HEK293 (cell line): ENCODE results near the gene BRD3OS.
A peak's percentile ranks its signal among the peaks of the same experiment; 100 is the strongest.

ENCODE experiments used
- BCL11A ChIP-seq: fragments of 450-650 bp; formaldehyde crosslinking; IDR thresholded peaks from 2 replicates; pipeline ENCODE4 v1.5.1; 2016; ENCODE audit warnings: low read depth, missing biosample characterization, missing genetic modification characterization
- GLIS1 ChIP-seq: fragments of 450-650 bp; formaldehyde crosslinking; IDR thresholded peaks from 2 replicates; pipeline ENCODE4 v1.5.1; 2016; ENCODE audit warnings: missing biosample characterization, missing genetic modification characterization
- GLIS2 ChIP-seq: fragments of 450-650 bp; formaldehyde crosslinking; IDR thresholded peaks from 2 replicates; pipeline ENCODE4 v1.5.1; 2016; ENCODE audit warnings: missing biosample characterization, missing genetic modification characterization
- MYNN ChIP-seq: fragments of 450-650 bp; formaldehyde crosslinking; IDR thresholded peaks from 2 replicates; pipeline ENCODE4 v1.5.1; 2016; ENCODE audit warnings: missing biosample characterization, missing genetic modification characterization, borderline replicate concordance
- OVOL3 ChIP-seq: fragments of 450-650 bp; formaldehyde crosslinking; IDR thresholded peaks from 2 replicates; pipeline ENCODE4 v1.5.1; 2016; ENCODE audit warnings: missing biosample characterization, missing genetic modification characterization
- SCRT2 ChIP-seq: fragments of 450-650 bp; formaldehyde crosslinking; IDR thresholded peaks from 2 replicates; pipeline ENCODE4 v1.5.1; 2016; ENCODE audit warnings: missing biosample characterization, missing genetic modification characterization
- ZBTB17 ChIP-seq: fragments of 450-650 bp; formaldehyde crosslinking; IDR thresholded peaks from 2 replicates; pipeline ENCODE4 v1.5.1; 2016; ENCODE audit warnings: missing biosample characterization, missing genetic modification characterization
- ZBTB7A ChIP-seq: fragments of 450-650 bp; formaldehyde crosslinking; IDR thresholded peaks from 2 replicates; pipeline ENCODE4 v1.5.1; 2016; ENCODE audit warnings: low read depth, missing biosample characterization, missing genetic modification characterization
- ZBTB8A ChIP-seq: fragments of 450-650 bp; formaldehyde crosslinking; IDR thresholded peaks from 2 replicates; pipeline ENCODE4 v1.5.1; 2016; ENCODE audit warnings: missing biosample characterization, missing genetic modification characterization
- ZFP69B ChIP-seq: fragments of 450-650 bp; formaldehyde crosslinking; IDR thresholded peaks from 2 replicates; pipeline ENCODE4 v1.5.1; 2016; ENCODE audit warnings: missing biosample characterization, missing genetic modification characterization
- ZIC2 ChIP-seq: fragments of 450-650 bp; formaldehyde crosslinking; IDR thresholded peaks from 2 replicates; pipeline ENCODE4 v1.5.1; 2016; ENCODE audit warnings: missing biosample characterization, missing genetic modification characterization
- ZNF112 ChIP-seq: fragments of 450-650 bp; formaldehyde crosslinking; IDR thresholded peaks from 2 replicates; pipeline ENCODE4 v1.5.0; 2017; ENCODE audit warnings: missing biosample characterization, missing genetic modification characterization
- ZNF169 ChIP-seq: fragments of 450-650 bp; formaldehyde crosslinking; IDR thresholded peaks from 2 replicates; pipeline ENCODE4 v1.5.1; 2016; ENCODE audit warnings: missing biosample characterization, missing genetic modification characterization
- ZNF175 ChIP-seq: fragments of 450-650 bp; formaldehyde crosslinking; IDR thresholded peaks from 2 replicates; pipeline ENCODE4 v1.5.1; 2016; ENCODE audit warnings: missing biosample characterization, missing genetic modification characterization
- ZNF302 ChIP-seq: fragments of 450-650 bp; formaldehyde crosslinking; IDR thresholded peaks from 2 replicates; pipeline ENCODE4 v1.5.1; 2016; ENCODE audit warnings: missing biosample characterization, missing genetic modification characterization, low read depth
- ZNF311 ChIP-seq: fragments of 450-650 bp; formaldehyde crosslinking; IDR thresholded peaks from 2 replicates; pipeline ENCODE4 v1.5.1; 2017; ENCODE audit warnings: missing biosample characterization, missing genetic modification characterization, borderline replicate concordance
- ZNF324 ChIP-seq: fragments of 450-650 bp; formaldehyde crosslinking; IDR thresholded peaks from 2 replicates; pipeline ENCODE4 v1.5.1; 2016; ENCODE audit warnings: missing biosample characterization, missing genetic modification characterization
- ZNF433 ChIP-seq: fragments of 450-650 bp; formaldehyde crosslinking; IDR thresholded peaks from 2 replicates; pipeline ENCODE4 v1.5.1; 2016; ENCODE audit warnings: missing biosample characterization, missing genetic modification characterization, low read depth
- ZNF596 ChIP-seq: fragments of 450-650 bp; IDR thresholded peaks from 2 replicates; pipeline ENCODE4 v1.5.0; 2018; ENCODE audit warnings: missing biosample characterization, mild to moderate bottlenecking, missing genetic modification characterization, moderate library complexity
- ZNF600 ChIP-seq: fragments of 450-650 bp; formaldehyde crosslinking; IDR thresholded peaks from 2 replicates; pipeline ENCODE4 v1.5.1; 2016; ENCODE audit warnings: missing biosample characterization, missing genetic modification characterization
- ZNF623 ChIP-seq: fragments of 450-650 bp; formaldehyde crosslinking; IDR thresholded peaks from 2 replicates; pipeline ENCODE4 v1.5.1; 2016; ENCODE audit warnings: missing biosample characterization, missing genetic modification characterization
- ZSCAN16 ChIP-seq: fragments of 450-650 bp; formaldehyde crosslinking; IDR thresholded peaks from 2 replicates; pipeline ENCODE4 v1.5.1; 2016; ENCODE audit warnings: missing biosample characterization, missing genetic modification characterization
- ZSCAN30 ChIP-seq: fragments of 450-650 bp; IDR thresholded peaks from 2 replicates; pipeline ENCODE4 v1.5.1; 2018; ENCODE audit warnings: missing biosample characterization, mild to moderate bottlenecking, missing genetic modification characterization, moderate library complexity
- TF ChIP-seq, protein P1 (sequence below): fragments of 450-650 bp; formaldehyde crosslinking; IDR thresholded peaks from 2 replicates; pipeline ENCODE4 v1.5.1; 2016; ENCODE audit warnings: missing biosample characterization, missing genetic modification characterization
- TF ChIP-seq, protein P2 (sequence below): fragments of 450-650 bp; formaldehyde crosslinking; IDR thresholded peaks from 2 replicates; pipeline ENCODE4 v1.5.1; 2016; ENCODE audit warnings: missing biosample characterization, missing genetic modification characterization
- TF ChIP-seq, protein P3 (sequence below): fragments of 450-650 bp; formaldehyde crosslinking; IDR thresholded peaks from 2 replicates; pipeline ENCODE4 v1.5.1; 2016; ENCODE audit warnings: missing biosample characterization, missing genetic modification characterization
- TF ChIP-seq, protein P4 (sequence below): sonication (generic); formaldehyde crosslinking; IDR thresholded peaks from 2 replicates; pipeline ENCODE4 v1.8.1; 2022; ENCODE audit warnings: mild to moderate bottlenecking, moderate library complexity, missing genetic modification reagents
- TF ChIP-seq, protein P5 (sequence below): fragments of 450-650 bp; formaldehyde crosslinking; IDR thresholded peaks from 2 replicates; pipeline ENCODE4 v1.5.1; 2016; ENCODE audit warnings: missing biosample characterization, missing genetic modification characterization
- TF ChIP-seq, protein P6 (sequence below): fragments of 450-650 bp; formaldehyde crosslinking; IDR thresholded peaks from 2 replicates; pipeline ENCODE4 v1.5.1; 2016; ENCODE audit warnings: missing biosample characterization, missing genetic modification characterization

The BRD3OS gene

DNA sequence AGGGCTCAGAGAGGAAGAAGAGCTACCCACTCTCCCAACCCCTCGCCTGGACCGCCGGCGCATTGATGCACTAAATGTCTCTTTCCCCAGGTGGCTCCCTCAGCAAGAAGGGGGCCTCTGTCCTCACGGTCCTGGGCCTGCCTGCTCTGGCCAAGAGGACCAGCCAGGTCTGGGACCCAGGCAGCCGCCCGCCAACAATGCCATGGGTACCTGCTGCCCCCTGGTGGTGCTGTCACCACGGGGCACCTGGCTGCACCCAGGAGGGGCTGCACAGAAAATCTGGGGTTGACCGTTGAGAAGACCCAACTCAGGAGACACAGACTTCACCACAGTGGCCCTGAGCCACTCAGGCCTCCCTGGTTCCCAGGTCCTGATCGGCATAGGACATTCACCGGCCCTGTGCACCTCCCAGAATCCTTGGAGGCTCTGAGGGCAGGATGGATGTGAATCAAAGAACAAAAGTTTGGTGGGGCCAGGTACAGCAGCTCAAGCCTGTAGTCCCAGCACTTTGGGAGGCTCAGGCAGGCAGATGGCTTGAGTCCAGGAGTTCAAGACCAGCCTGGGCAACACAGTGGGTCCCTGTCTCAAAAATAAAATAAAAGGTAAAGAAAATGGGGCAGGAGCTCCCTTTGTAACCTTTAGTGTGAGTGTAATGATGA is 30.8 kb upstream of the BRD3OS start (continued):
- TF ChIP-seq ZNF302 (tag by site-specific recombination) (no peak), ZSCAN16 (no peak), ZNF433 (tag by site-specific recombination) (no peak), ZNF169 (no peak), ZNF175 (tag by site-specific recombination) (no peak), MYNN (no peak), ZNF324 (tag by site-specific recombination) (no peak), ZNF596 (tag by site-specific recombination) (no peak), ZNF112 (tag by site-specific recombination) (no peak), BCL11A (tag by site-specific recombination) (0 out of 2 replicates have a peak, but pooled peaks have one; percentile 19), ZFP69B (tag by site-specific recombination) (peak; percentile 50; the same call in 1 of the 2 replicates), ZNF623 (no peak), GLIS1 (tag by site-specific recombination) (peak; percentile 20; the same call in 1 of the 2 replicates), SCRT2 (tag by site-specific recombination) (no peak), ZSCAN30 (tag by site-specific recombination) (0 out of 2 replicates have a peak, but pooled peaks have one; percentile 73), GLIS2 (tag by site-specific recombination) (peak; percentile 15; the same call in 1 of the 2 replicates), OVOL3 (tag by site-specific recombination) (no peak), ZNF600 (no peak), ZIC2 (tag by site-specific recombination) (peak; percentile 25), ZBTB7A (tag by site-specific recombination) (0 out of 2 replicates have a peak, but pooled peaks have one; percentile 49), ZNF311 (tag by site-specific recombination) (no peak), ZBTB17 (tag by site-specific recombination) (peak; percentile 46), ZBTB8A (tag by site-specific recombination) (peak; percentile 36; the same call in 1 of the 2 replicates)
- TF ChIP-seq, protein P1, sequence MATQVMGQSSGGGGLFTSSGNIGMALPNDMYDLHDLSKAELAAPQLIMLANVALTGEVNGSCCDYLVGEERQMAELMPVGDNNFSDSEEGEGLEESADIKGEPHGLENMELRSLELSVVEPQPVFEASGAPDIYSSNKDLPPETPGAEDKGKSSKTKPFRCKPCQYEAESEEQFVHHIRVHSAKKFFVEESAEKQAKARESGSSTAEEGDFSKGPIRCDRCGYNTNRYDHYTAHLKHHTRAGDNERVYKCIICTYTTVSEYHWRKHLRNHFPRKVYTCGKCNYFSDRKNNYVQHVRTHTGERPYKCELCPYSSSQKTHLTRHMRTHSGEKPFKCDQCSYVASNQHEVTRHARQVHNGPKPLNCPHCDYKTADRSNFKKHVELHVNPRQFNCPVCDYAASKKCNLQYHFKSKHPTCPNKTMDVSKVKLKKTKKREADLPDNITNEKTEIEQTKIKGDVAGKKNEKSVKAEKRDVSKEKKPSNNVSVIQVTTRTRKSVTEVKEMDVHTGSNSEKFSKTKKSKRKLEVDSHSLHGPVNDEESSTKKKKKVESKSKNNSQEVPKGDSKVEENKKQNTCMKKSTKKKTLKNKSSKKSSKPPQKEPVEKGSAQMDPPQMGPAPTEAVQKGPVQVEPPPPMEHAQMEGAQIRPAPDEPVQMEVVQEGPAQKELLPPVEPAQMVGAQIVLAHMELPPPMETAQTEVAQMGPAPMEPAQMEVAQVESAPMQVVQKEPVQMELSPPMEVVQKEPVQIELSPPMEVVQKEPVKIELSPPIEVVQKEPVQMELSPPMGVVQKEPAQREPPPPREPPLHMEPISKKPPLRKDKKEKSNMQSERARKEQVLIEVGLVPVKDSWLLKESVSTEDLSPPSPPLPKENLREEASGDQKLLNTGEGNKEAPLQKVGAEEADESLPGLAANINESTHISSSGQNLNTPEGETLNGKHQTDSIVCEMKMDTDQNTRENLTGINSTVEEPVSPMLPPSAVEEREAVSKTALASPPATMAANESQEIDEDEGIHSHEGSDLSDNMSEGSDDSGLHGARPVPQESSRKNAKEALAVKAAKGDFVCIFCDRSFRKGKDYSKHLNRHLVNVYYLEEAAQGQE (tag by site-specific recombination) = no peak
- TF ChIP-seq, protein P2, sequence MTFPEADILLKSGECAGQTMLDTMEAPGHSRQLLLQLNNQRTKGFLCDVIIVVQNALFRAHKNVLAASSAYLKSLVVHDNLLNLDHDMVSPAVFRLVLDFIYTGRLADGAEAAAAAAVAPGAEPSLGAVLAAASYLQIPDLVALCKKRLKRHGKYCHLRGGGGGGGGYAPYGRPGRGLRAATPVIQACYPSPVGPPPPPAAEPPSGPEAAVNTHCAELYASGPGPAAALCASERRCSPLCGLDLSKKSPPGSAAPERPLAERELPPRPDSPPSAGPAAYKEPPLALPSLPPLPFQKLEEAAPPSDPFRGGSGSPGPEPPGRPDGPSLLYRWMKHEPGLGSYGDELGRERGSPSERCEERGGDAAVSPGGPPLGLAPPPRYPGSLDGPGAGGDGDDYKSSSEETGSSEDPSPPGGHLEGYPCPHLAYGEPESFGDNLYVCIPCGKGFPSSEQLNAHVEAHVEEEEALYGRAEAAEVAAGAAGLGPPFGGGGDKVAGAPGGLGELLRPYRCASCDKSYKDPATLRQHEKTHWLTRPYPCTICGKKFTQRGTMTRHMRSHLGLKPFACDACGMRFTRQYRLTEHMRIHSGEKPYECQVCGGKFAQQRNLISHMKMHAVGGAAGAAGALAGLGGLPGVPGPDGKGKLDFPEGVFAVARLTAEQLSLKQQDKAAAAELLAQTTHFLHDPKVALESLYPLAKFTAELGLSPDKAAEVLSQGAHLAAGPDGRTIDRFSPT (tag by site-specific recombination) = no peak
- TF ChIP-seq, protein P3, sequence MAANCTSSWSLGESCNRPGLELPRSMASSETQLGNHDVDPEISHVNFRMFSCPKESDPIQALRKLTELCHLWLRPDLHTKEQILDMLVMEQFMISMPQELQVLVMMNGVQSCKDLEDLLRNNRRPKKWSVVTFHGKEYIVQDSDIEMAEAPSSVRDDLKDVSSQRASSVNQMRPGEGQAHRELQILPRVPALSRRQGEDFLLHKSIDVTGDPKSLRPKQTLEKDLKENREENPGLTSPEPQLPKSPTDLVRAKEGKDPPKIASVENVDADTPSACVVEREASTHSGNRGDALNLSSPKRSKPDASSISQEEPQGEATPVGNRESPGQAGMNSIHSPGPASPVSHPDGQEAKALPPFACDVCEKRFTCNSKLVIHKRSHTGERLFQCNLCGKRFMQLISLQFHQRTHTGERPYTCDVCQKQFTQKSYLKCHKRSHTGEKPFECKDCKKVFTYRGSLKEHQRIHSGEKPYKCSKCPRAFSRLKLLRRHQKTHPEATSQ (tag by site-specific recombination) = no peak
- TF ChIP-seq, protein P4, sequence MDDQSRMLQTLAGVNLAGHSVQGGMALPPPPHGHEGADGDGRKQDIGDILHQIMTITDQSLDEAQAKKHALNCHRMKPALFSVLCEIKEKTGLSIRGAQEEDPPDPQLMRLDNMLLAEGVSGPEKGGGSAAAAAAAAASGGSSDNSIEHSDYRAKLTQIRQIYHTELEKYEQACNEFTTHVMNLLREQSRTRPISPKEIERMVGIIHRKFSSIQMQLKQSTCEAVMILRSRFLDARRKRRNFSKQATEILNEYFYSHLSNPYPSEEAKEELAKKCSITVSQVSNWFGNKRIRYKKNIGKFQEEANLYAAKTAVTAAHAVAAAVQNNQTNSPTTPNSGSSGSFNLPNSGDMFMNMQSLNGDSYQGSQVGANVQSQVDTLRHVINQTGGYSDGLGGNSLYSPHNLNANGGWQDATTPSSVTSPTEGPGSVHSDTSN (CRISPR knock-in tag) = 0 out of 2 replicates have a peak, but pooled peaks have one; percentile 71
- TF ChIP-seq, protein P5, sequence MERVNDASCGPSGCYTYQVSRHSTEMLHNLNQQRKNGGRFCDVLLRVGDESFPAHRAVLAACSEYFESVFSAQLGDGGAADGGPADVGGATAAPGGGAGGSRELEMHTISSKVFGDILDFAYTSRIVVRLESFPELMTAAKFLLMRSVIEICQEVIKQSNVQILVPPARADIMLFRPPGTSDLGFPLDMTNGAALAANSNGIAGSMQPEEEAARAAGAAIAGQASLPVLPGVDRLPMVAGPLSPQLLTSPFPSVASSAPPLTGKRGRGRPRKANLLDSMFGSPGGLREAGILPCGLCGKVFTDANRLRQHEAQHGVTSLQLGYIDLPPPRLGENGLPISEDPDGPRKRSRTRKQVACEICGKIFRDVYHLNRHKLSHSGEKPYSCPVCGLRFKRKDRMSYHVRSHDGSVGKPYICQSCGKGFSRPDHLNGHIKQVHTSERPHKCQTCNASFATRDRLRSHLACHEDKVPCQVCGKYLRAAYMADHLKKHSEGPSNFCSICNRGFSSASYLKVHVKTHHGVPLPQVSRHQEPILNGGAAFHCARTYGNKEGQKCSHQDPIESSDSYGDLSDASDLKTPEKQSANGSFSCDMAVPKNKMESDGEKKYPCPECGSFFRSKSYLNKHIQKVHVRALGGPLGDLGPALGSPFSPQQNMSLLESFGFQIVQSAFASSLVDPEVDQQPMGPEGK (tag by site-specific recombination) = peak; percentile 27; the same call in 1 of the 2 replicates
- TF ChIP-seq, protein P6, sequence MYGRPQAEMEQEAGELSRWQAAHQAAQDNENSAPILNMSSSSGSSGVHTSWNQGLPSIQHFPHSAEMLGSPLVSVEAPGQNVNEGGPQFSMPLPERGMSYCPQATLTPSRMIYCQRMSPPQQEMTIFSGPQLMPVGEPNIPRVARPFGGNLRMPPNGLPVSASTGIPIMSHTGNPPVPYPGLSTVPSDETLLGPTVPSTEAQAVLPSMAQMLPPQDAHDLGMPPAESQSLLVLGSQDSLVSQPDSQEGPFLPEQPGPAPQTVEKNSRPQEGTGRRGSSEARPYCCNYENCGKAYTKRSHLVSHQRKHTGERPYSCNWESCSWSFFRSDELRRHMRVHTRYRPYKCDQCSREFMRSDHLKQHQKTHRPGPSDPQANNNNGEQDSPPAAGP (tag by site-specific recombination) = peak; percentile 41; the same call in 1 of the 2 replicates
